ENCODE measurements around the gene KRTAP26-1.

DNA sequence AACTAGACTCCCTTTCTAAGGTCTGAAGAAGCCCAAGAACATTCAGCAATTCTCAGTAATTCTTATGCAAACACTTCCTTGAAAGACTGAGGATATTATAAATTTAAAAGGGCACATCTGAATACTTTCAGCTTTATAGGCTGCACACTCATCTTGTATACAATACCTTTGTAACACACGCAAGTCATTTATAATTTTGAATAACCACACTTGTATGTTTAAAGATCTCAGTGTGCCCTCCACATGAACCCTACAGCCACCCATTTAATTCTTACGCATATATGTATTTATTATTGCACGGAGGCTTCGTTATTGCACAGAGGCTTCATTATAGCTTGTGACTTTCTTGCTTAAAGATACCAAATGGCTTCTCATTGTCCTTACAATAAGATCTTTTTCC, 18.6 kb upstream of the KRTAP26-1 start:
- TF ChIP-seq, protein P1, sequence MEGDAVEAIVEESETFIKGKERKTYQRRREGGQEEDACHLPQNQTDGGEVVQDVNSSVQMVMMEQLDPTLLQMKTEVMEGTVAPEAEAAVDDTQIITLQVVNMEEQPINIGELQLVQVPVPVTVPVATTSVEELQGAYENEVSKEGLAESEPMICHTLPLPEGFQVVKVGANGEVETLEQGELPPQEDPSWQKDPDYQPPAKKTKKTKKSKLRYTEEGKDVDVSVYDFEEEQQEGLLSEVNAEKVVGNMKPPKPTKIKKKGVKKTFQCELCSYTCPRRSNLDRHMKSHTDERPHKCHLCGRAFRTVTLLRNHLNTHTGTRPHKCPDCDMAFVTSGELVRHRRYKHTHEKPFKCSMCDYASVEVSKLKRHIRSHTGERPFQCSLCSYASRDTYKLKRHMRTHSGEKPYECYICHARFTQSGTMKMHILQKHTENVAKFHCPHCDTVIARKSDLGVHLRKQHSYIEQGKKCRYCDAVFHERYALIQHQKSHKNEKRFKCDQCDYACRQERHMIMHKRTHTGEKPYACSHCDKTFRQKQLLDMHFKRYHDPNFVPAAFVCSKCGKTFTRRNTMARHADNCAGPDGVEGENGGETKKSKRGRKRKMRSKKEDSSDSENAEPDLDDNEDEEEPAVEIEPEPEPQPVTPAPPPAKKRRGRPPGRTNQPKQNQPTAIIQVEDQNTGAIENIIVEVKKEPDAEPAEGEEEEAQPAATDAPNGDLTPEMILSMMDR (IDR thresholded peaks at IDR 0.05) = no peak
- TF ChIP-seq ZFX (IDR thresholded peaks at IDR 0.05; ENCODE audit: borderline replicate concordance) = no peak
